KOPT-K1 (cell line): ENCODE data around the gene HLTF.

Source experiments
- H3K27ac ChIP-seq: fragments of 200-600 bp; sonication (generic); 2 replicates; pipeline ENCODE4 v1.5.1; 2016; ENCODE audit warnings: antibody characterized with exemption, mild to moderate bottlenecking, low read depth, low read length; ENCODE audit not compliant: poor library complexity, severe bottlenecking
- H3K36me3 ChIP-seq: fragments of 200-600 bp; sonication (generic); 2 replicates; pipeline ENCODE4 v1.5.1; 2017; ENCODE audit warnings: antibody characterized with exemption, mild to moderate bottlenecking, low read length, moderate library complexity; ENCODE audit not compliant: insufficient read depth
- H3K9me3 ChIP-seq: fragments of 200-600 bp; sonication (generic); 2 replicates; pipeline ENCODE4 v1.5.1; 2017; ENCODE audit warnings: antibody characterized with exemption, low read length, mild to moderate bottlenecking; ENCODE audit not compliant: insufficient read depth, poor library complexity, severe bottlenecking

The HLTF gene

DNA sequence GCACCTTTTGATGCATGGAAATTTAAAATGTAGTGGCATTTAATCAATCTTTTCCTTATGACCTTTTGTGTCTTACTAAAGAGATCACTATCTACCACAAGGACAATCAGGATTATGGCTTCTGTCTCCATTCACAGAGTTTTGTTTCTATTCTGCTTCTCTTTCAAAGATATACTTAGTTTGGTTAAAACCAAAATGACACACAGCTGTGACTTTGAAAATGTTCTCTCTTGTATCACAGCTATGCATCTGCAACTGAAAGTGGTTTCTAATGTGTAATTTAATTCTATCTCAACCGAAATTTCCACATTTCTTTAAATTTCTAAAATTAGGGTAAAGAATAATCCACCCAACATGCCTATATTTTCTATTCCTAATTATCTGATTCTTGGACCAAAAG is 27.7 kb downstream of the HLTF start:
- peaks cover 95% of the 10 kb centered on the region for H3K36me3 ChIP-seq
- no peak overlapping the region for H3K27ac ChIP-seq
- H3K9me3 ChIP-seq: no peaks in the 10 kb centered on the region

DNA sequence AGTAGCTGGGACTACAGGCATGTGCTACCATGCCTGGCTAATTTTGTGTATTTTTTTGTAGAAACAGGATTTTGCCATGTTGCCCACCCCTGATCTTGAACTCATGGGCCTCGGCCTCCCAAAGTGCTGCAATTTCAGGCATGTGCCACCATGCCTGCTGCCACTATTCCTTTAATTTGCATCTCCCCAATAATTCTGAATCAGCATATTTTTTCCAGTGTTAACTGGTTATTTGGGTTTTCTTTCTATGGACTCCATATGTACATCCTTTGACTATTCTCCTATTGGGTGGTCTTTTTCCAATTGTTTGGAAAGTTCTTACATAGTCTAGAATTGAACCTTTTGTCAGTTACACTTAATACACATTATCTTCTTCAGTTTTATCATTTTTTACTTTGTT is 28.1 kb downstream of the HLTF start:
- peaks cover 95% of the 10 kb centered on the region for H3K36me3 ChIP-seq
- no peaks in the 10 kb centered on the region for H3K9me3 ChIP-seq
- H3K27ac ChIP-seq: no peak overlapping the region

DNA sequence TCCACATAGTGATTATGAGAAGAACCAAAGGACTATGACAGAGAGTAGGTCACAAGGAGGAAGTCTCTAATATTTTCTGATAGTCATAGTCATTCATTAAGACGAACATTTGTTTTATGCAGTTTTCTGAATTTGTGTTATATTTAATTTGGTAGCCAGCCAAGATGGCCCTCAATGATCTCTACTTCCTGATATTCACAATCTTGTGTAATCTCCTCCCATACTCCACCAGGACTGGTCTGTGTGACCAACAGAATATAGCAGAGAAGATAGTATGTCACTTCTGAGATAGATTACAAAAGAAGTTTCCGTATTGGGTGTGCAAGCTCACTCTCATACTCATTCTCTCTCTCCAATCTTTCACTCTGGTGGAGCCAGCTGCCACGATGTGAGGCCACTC is 30.8 kb downstream of the HLTF start:
- H3K27ac ChIP-seq: no peak overlapping the region
- H3K9me3 ChIP-seq: no peaks in the 10 kb centered on the region
- peaks cover 96% of the 10 kb centered on the region for H3K36me3 ChIP-seq

DNA sequence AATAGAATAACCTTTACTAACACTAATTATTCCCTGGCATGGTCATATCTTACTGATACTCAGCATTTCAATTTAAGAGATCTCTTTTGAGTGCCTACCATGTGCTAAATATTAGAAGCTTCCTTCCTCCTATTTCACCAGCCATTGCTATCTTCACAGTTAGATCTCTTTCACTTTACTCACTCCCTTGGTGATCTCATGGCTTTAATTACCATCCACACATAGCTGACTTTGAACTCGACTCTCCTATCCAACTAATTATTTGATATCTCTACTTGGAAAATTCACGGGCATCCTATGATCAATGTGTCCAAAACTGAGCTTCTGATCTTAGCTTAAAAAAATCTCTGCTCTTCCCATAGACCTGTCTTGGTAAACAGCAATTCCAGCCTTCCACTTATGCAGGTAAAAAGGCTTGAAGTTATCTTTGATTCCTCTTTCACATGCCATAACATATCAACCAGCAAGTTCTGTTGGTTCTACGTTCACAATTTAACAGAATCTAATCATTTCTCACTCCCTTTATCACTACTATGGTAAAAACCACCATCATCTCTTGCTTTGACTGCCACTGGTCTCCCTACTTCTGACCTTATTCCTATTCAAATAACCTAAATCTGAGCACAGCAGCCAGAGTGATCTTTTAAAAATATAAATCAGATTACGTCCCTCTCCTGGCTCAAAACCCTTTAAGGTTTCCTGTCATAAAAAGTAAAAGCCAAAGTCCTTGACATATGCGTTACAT is 41.8 kb downstream of the HLTF start:
- Histone ChIP-seq H3K9me3 (no peaks in the 10 kb centered on the region), H3K27ac (no peak overlapping the region), H3K36me3 (peaks cover 95% of the 10 kb centered on the region)

DNA sequence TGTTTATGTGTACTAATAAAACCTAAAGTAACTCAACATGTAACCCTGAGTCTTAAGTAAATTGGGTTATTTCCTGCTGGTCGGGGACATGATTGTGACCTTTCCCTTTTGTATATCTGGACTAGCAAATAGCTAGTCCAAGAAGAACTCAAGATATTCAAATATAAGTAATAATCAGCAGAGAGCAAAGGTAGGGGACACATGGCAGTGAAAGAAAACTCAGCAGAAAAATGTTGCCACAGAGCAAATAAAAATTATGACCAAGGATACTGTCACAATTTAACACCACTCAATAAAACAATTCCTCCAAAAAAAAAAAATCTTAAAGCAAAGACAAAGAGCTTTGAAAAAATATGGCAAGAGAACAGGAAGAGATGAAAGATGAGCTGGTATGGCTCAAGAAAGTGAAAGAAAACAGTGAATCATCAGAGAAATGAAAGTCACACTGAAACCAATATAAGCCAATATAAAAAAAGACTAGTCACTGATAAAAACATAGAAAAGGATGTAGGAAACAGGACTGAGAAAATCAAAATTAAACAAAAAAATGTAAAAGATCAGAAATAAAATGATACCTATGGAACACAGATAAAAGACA is 43.4 kb downstream of the HLTF start:
- no peak overlapping the region for H3K27ac ChIP-seq
- H3K36me3 ChIP-seq: peaks cover 96% of the 10 kb centered on the region
- H3K9me3 ChIP-seq: no peaks in the 10 kb centered on the region

DNA sequence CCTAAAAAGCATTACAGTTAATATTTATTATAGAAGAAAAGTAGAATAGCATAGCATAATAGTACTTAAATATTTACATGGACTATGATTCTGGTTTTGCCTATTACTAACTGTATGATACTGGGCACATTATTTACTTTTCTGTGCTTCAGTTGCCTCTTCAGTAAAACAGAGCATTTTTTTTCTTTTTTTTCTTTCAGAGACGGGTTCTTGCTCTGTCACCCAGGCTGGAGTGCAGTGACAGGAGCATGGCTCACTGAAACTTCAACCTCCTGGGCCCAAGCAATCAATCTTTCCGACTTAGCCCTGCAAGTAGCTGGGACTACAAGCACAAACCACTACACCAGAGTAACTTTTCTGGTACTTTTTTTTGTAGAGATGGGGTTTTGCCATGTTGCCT is 48.0 kb downstream of the HLTF start:
- Histone ChIP-seq H3K36me3 (peaks cover 97% of the 10 kb centered on the region), H3K9me3 (no peaks in the 10 kb centered on the region), H3K27ac (no peak overlapping the region)

DNA sequence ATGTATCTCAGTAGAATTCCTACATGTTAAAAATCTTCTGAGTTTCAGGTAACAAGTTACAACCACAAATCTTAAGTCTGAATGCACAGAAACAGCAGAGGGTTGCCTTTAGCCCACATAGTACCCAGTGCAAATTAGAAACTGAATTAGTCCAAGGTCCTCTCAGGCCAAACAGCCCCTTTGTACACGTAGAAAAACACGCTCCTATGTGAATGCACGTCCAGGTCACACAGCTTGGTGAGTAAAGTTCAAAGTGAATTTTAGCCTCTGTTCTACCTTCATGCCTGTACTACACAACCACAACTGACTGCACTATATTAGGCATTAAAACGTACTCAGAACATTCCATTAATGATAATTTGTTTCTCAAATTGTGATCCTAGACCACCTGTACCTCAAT is 48.6 kb downstream of the HLTF start:
- Histone ChIP-seq H3K36me3 (peaks cover 98% of the 10 kb centered on the region), H3K27ac (no peak overlapping the region), H3K9me3 (no peaks in the 10 kb centered on the region)

DNA sequence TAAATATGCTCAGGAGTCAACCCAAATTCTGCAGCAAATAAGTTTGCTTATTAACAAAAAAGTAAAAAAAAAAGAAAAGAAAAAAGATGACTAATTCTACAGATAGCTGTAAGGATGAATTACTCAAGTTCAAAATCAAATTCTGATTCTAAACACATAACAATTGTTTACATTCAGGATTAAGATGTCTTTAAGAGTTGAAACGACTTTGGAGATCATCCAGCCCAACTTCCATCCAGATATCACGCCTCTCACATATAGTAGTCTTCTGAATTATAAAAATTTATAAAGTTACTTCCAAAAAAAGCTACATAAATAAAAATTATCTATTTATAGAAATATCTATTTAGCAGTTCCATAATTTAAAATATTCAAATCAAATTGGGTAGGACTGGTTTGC is 55.2 kb downstream of the HLTF start:
- H3K9me3 ChIP-seq: no peaks in the 10 kb centered on the region
- no peak overlapping the region for H3K27ac ChIP-seq
- H3K36me3 ChIP-seq: peaks cover 96% of the 10 kb centered on the region

DNA sequence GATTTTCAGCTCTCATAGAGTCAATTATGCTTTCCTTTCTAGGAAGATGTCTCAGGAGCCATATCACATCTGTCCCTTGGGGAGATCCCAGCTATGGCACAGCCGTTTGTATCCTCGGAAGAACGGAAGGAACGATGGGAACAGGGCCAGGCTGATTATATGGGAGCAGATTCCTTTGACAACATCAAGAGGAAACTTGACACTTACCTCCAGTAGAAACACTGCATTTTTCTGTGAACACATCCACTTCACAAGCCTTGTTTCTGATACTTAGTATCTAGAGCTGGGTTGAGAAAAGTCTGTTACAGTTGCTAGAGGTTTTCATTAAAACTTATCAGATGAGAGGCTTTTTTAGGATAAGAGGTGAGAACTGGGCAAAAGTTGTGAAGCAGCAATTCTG is 59.6 kb downstream of the HLTF start:
- Histone ChIP-seq H3K27ac (no peak overlapping the region), H3K36me3 (peaks cover 65% of the 10 kb centered on the region), H3K9me3 (peaks cover 7% of the 10 kb centered on the region)

DNA sequence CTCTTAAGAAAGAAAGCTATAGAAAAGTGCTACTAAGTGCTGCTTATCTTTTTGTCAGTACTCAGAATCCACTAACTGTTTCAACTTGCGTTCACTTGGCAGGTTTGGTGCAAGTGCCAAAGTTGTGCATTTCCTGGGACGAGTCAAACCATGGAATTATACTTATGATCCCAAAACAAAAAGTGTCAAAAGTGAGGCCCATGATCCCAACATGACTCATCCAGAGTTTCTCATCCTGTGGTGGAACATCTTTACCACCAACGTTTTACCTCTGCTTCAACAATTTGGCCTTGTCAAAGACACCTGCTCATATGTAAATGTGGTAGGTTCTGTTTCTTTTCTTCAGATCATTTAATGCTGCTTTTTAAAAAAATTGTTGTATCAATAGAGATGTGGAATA is 62.4 kb downstream of the HLTF start:
- no peak overlapping the region for H3K27ac ChIP-seq
- H3K36me3 ChIP-seq: peaks cover 40% of the 10 kb centered on the region
- H3K9me3 ChIP-seq: peaks cover 7% of the 10 kb centered on the region

DNA sequence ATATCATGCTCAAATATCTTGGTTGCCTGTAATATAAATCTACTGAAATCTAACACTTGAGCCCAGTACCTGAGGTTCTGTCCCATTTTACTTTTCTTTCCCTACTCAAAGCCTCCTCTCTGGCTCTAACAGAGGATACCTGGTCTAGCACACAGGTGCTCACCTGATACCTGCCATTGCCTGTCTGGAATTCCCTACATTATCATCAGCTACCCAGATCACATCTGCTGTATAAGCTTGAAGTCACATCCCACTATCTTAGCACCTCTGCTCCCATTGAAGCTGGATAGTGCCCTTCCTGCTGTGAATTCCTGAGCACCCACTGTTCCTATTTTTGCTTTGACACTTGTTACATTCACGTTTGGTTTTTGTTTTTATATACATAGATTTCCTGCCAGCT is 64.5 kb downstream of the HLTF start:
- Histone ChIP-seq H3K9me3 (peaks cover 7% of the 10 kb centered on the region), H3K27ac (no peak overlapping the region), H3K36me3 (peaks cover 19% of the 10 kb centered on the region)

DNA sequence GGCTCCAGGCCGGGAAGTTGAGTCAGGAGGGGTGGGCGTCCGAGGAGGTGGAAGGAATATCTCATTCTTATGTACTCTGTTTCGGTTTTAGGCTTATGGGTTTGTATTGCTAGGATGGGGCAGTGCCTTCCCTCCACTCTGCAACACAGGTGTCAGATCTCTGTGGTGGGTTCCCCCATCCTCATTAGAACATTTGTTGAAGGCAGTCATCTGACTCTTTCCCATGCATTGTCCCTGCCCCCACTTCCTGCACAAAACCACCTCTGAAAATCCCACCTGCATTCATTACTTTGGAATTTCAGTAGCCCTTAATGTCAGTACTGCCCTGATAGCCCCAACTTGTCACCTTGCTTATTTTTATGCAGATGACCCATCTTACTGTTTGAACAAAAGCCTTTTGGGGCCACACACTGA is 65.5 kb downstream of the HLTF start:
- Histone ChIP-seq H3K27ac (no peak overlapping the region), H3K9me3 (peaks cover 7% of the 10 kb centered on the region), H3K36me3 (peaks cover 10% of the 10 kb centered on the region)

DNA sequence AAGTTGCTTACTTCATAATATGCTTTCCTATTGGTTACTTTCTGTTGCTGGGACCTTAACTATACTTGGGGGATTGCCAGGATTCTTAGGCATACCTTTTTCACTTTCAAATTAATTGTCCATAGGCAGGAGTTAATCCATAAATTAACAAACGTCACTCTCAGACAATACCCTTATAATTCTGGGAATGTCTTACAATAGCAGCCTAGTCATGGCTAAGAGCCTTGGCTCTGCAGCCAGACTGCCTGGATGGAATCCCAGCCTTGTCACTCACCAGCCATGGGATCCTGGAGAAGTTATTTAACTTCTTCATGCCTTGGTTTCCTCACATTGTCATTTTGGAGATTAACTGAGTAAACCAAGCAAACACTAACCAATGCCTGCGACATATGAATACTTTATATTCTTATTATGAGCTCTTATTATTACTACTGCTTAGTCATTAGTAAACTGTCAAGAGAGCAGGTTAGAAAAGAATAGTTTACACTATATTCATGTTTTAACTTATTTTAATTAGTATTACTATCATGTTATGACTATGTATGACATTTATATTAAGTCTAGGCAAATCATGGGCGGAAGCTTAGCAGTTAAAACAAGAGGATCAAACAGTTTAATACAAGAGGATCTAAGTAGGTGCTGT is 66.0 kb downstream of the HLTF start:
- H3K9me3 ChIP-seq: peaks cover 6% of the 10 kb centered on the region
- H3K27ac ChIP-seq: no peak overlapping the region
- peaks cover 5% of the 10 kb centered on the region for H3K36me3 ChIP-seq

DNA sequence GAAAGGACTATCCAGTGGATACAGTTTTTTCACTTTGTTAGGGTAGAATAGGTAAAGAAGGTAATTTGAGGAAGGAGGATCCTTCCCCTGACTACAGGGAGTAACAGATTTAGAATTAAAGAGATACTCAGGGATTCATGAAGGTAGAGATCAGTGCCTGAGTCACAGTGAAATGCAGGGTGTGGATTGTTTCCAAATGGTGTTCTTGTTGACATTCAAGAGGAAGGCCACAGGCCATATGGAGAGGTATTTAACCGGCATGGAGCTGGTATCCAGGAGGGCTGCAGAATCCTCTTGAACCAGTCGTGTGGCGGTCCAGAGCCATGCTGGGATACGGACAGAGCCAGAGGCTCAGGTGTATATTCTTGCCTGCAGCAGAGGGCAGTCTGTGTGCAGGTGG is 66.8 kb downstream of the HLTF start:
- H3K36me3 ChIP-seq: no peaks in the 10 kb centered on the region
- H3K9me3 ChIP-seq: no peaks in the 10 kb centered on the region
- no peak overlapping the region for H3K27ac ChIP-seq

DNA sequence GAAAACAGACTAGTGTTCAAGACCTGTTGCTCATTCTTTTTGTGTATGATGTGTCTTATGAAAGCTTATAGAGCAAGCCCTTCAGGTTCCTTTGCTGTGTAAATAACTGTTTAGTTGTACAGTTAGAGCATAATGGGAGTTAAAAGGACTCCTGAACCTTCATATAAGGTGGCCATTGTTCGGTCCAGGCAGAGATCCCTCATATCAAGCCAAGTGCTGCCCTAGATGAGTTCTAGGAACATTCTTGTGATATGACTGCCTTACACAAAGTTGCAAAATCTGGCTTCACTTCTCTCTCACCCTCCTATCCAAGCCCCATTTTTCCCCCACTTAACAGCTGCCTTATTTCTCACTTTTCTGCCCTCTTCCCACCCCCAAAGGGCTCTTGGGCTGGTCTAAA is 68.1 kb downstream of the HLTF start:
- Histone ChIP-seq H3K27ac (no peak overlapping the region), H3K36me3 (no peaks in the 10 kb centered on the region), H3K9me3 (no peaks in the 10 kb centered on the region)
